Neuronal stem cell (in vitro differentiated cells): ENCODE data around the gene IRS1.

Source experiments
- DNase-seq: peaks from one replicate; pipeline ENCODE4 v3.0.0-alpha.2; 2013; ENCODE audit warnings: low spot score
- H2AFZ ChIP-seq: one replicate; pipeline ENCODE4 v1.6.1; 2013; ENCODE audit warnings: mild to moderate bottlenecking, low read length, inconsistent platforms
- H2AK5ac ChIP-seq: 2 replicates; pipeline ENCODE4 v1.6.1; 2013; ENCODE audit warnings: low read depth, mild to moderate bottlenecking, inconsistent platforms, low read length, moderate library complexity, mixed read lengths
- H2BK120ac ChIP-seq: 2 replicates; pipeline ENCODE4 v1.6.1; 2013; ENCODE audit warnings: low read depth, mild to moderate bottlenecking, inconsistent platforms, low read length, moderate library complexity, mixed read lengths
- H2BK12ac ChIP-seq: one replicate; pipeline ENCODE4 v1.6.1; 2013; ENCODE audit warnings: low read length, inconsistent platforms
- H2BK15ac ChIP-seq: 2 replicates; pipeline ENCODE4 v1.6.1; 2013; ENCODE audit warnings: mild to moderate bottlenecking, low read length, inconsistent platforms, mixed read lengths
- H2BK5ac ChIP-seq: one replicate; pipeline ENCODE4 v1.6.1; 2013; ENCODE audit warnings: inconsistent platforms, mild to moderate bottlenecking, low read length, moderate library complexity
- H3K14ac ChIP-seq: one replicate; pipeline ENCODE4 v1.6.1; 2013; ENCODE audit warnings: low read length, inconsistent platforms
- H3K18ac ChIP-seq: 2 replicates; pipeline ENCODE4 v1.6.1; 2013; ENCODE audit warnings: low read length, inconsistent platforms
- H3K23ac ChIP-seq: 2 replicates; pipeline ENCODE4 v1.6.1; 2013; ENCODE audit warnings: low read depth, mild to moderate bottlenecking, mixed read lengths, low read length, inconsistent platforms; ENCODE audit not compliant: poor library complexity
- H3K27ac ChIP-seq: replicated peaks from 3 replicates; pipeline ENCODE4 v1.5.1; 2013; ENCODE audit warnings: low read length, inconsistent platforms
- H3K27me3 ChIP-seq, 3 experiments: 2 replicates each; pipeline ENCODE4 v1.6.1; 2013; ENCODE audit warnings: low read length in 3 of 3, mild to moderate bottlenecking in 2 of 3, inconsistent platforms in 1 of 3, low read depth in 1 of 3, mixed read lengths in 1 of 3, moderate library complexity in 1 of 3; ENCODE audit not compliant: control insufficient read depth in 3 of 3, insufficient read depth in 3 of 3
- H3K36me3 ChIP-seq, 2 donors: replicated peaks in 1 of 2; 2 replicates each; pipeline ENCODE4 v1.6.1; 2013; ENCODE audit warnings: low read length in 2 of 2; ENCODE audit not compliant: control insufficient read depth in 2 of 2, insufficient read depth in 2 of 2
- H3K4ac ChIP-seq: 2 replicates; pipeline ENCODE4 v1.6.1; 2013; ENCODE audit warnings: inconsistent platforms, mild to moderate bottlenecking, low read length, moderate library complexity
- H3K4me1 ChIP-seq, 2 donors: 1 replicate in 1 of 2; 2 replicates in 1 of 2; pipeline ENCODE4 v1.6.1; 2013; ENCODE audit warnings: low read length in 2 of 2, low read depth in 1 of 2; ENCODE audit not compliant: control insufficient read depth in 2 of 2, insufficient read depth in 1 of 2
- H3K4me2 ChIP-seq: one replicate; pipeline ENCODE4 v1.6.1; 2013; ENCODE audit warnings: mild to moderate bottlenecking, low read length, inconsistent platforms; ENCODE audit not compliant: insufficient read depth, poor library complexity, severe bottlenecking
- H3K4me3 ChIP-seq, 2 donors: 2 replicates each; pipeline ENCODE4 v1.5.1; 2013; ENCODE audit warnings: low read length in 2 of 2, mild to moderate bottlenecking in 2 of 2, inconsistent platforms in 1 of 2, moderate library complexity in 1 of 2
- H3K79me1 ChIP-seq: one replicate; pipeline ENCODE4 v1.6.1; 2013; ENCODE audit warnings: low read depth, mild to moderate bottlenecking, inconsistent platforms, low read length, moderate library complexity
- H3K9ac ChIP-seq: one replicate; pipeline ENCODE4 v1.6.1; 2013; ENCODE audit warnings: mild to moderate bottlenecking, low read depth, low read length, inconsistent platforms; ENCODE audit not compliant: poor library complexity
- H3K9me3 ChIP-seq, 2 donors: replicated peaks in 1 of 2; 2 replicates each; pipeline versions ENCODE3 to v1.6.1; 2013; ENCODE audit warnings: low read length in 2 of 2, mild to moderate bottlenecking in 2 of 2, inconsistent platforms in 1 of 2, low read depth in 1 of 2, mixed read lengths in 1 of 2, moderate library complexity in 1 of 2; ENCODE audit not compliant: control insufficient read depth in 2 of 2, insufficient read depth in 1 of 2
- H4K8ac ChIP-seq: one replicate; pipeline ENCODE4 v1.6.1; 2013; ENCODE audit warnings: low read depth, mild to moderate bottlenecking, inconsistent platforms, low read length, moderate library complexity
- H4K91ac ChIP-seq: one replicate; pipeline ENCODE4 v1.6.1; 2013; ENCODE audit warnings: low read length, low read depth, mild to moderate bottlenecking, inconsistent platforms; ENCODE audit not compliant: poor library complexity
- WGBS, 2 donors: extraction: QIAGEN DNeasy Blood & Tissue Kit; methylation state at CpG; one replicate each; pipeline ENCODE4 v1.1.7; 2013; ENCODE audit warnings: missing lambda C conversion rate in 2 of 2, mixed read lengths in 1 of 2; ENCODE audit not compliant: insufficient read length in 2 of 2, insufficient replicate concordance in 1 of 2; ENCODE audit errors: extremely low coverage in 2 of 2; 5-methylcytosine and 5-hydroxymethylcytosine counted together

The IRS1 gene

GRCh38 chr2:226740039-226740648, 59.5 kb downstream of the IRS1 start:
- Histone ChIP-seq H3K27me3 (no peaks in the 10 kb centered on the region), H3K4me2 (no peak overlapping the region), H3K23ac (no peak overlapping the region), H3K4me1 (peaks cover 26 to 53% of the 10 kb centered on the region in 2 donors), H2BK15ac (no peak overlapping the region), H2BK12ac (no peak overlapping the region), H2BK5ac (no peak overlapping the region), H3K36me3 (peaks cover 0 to 22% of the 10 kb centered on the region in 2 donors), H3K18ac (no peak overlapping the region), H3K79me1 (peaks cover 2% of the 10 kb centered on the region), H4K91ac (no peak overlapping the region), H4K8ac (no peak overlapping the region), H3K4me3 (no peak overlapping the region), H3K9ac (no peak overlapping the region), H2BK120ac (no peak overlapping the region), H3K9me3 (peaks cover 0 to 20% of the 10 kb centered on the region in 2 donors), H3K14ac (no peak overlapping the region), H2AFZ (no peak overlapping the region), H2AK5ac (no peak overlapping the region), H3K27ac (no peak overlapping the region), H3K4ac (no peak overlapping the region)
- no peak for DNase-seq
- no CpG with 5 or more reads among the region's 3 CpGs for WGBS, 2 donors

DNA sequence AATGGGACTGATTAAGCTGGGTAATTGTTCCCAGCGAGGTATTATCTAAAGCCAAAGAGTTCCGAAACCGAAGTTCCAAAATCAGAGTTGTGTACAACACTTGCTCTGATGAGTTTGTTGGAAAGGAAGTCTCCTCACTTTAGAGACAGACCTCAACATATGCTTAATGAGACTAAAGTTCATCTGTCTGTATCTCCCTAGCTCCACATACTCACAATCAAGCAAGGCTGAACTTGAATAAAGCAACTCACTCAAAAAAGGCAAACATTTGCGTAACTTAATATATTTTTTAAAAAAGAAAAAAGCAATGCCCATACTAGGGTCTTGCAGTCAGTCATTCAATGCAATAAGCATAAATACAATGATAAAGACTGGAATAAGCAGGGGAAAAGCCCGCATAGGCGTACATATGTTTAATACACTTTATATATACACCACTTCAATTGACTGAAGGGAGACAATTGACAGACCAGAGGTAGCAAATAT, 60.0 kb downstream of the IRS1 start:
- Histone ChIP-seq H3K79me1 (peaks cover 2% of the 10 kb centered on the region), H2AFZ (no peak overlapping the region), H2BK5ac (no peak overlapping the region), H3K4me3 (no peak overlapping the region), H2BK15ac (no peak overlapping the region), H3K18ac (no peak overlapping the region), H3K9ac (no peak overlapping the region), H3K4ac (no peak overlapping the region), H2BK12ac (no peak overlapping the region), H3K23ac (no peak overlapping the region), H4K8ac (no peak overlapping the region), H3K4me1 (peaks cover 28 to 53% of the 10 kb centered on the region in 2 donors), H3K4me2 (no peak overlapping the region), H4K91ac (no peak overlapping the region), H3K36me3 (peaks cover 0 to 27% of the 10 kb centered on the region in 2 donors), H2AK5ac (no peak overlapping the region), H3K27ac (peak overlapping the region; percentile 62), H3K9me3 (peaks cover 0 to 17% of the 10 kb centered on the region in 2 donors), H2BK120ac (no peak overlapping the region), H3K27me3 (no peaks in the 10 kb centered on the region), H3K14ac (no peak overlapping the region)
- DNase-seq: no peak
- no CpG with 5 or more reads among the region's 6 CpGs for WGBS, 2 donors

DNA sequence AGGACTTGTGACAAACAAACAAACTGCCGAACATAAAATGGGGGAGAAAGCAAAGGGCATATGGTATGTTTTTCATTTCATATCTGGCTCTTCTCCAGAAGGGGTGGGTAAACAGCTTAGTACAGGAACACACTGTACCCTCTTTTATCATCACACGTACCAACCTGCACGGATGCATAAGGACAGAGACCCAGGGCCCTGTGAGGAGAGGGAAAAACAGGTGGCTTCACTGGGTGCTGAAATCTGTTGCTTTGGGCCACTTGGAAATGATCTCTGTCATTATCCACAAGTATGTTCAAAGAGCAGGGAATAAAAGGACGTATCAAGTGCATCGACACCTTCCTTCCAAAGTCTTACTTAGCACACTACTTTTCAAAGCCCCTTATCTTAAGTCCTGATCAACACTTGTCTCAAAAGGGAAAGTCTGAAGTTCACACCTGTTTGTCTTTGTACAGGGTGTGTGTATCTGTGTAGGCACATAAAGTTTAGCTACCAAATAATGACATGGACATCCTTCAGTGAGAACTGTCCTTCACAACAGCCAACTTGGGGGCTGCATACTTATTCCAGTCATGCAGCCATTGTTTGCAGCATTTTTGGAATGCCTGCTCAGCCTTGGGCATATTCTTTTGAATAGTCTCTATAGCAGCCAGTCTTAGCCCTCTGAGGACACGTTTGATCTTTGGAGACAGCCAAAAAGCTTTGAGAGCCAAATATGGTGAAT, 60.6 kb downstream of the IRS1 start:
- Histone ChIP-seq H3K27ac (peak overlapping the region; percentile 65), H3K4me3 (no peak overlapping the region), H4K91ac (no peak overlapping the region), H3K4me2 (no peak overlapping the region), H3K14ac (no peak overlapping the region), H3K4ac (no peak overlapping the region), H2AK5ac (no peak overlapping the region), H2BK120ac (no peak overlapping the region), H4K8ac (no peak overlapping the region), H2AFZ (no peak overlapping the region), H3K9me3 (peaks cover 0 to 13% of the 10 kb centered on the region in 2 donors), H2BK12ac (no peak overlapping the region), H3K79me1 (peaks cover 2% of the 10 kb centered on the region), H3K23ac (no peak overlapping the region), H3K36me3 (peaks cover 0 to 28% of the 10 kb centered on the region in 2 donors), H3K27me3 (no peaks in the 10 kb centered on the region), H2BK5ac (no peak overlapping the region), H3K4me1 (peaks cover 31 to 53% of the 10 kb centered on the region in 2 donors), H3K9ac (no peak overlapping the region), H3K18ac (no peak overlapping the region), H2BK15ac (no peak overlapping the region)
- DNase-seq: peak; percentile 71
- WGBS, 2 donors: no CpG with 5 or more reads among the region's 6 CpGs

DNA sequence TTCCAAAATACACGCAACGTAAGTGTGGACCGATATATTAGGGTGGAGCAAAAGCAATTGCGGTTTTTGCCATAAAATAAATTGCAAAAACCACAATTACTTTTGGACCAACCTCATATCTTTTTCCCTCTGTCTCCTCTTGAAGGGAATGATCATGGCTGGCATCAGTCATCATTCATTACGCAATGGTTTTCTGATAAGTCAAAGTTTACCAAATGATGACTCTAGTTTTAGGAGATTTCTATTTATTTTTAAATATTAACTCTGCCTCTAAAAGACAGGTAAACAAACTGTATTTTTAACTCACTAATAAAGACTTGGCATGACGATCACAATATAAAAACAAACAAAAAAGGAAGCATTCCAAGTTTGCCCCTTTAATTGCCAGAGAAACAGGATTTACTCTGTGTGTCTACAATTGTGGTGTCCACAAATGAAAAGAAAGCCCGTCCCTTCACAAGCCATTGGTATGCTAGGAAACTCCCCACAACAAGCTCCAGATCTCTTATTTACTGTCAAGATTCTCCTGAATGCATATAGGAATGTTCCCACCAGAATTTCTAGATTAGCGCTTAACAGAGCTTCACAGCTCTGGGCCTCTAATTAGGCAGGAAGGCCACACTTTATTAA, 61.3 kb downstream of the IRS1 start:
- H2AK5ac ChIP-seq: no peak overlapping the region
- peaks cover 0 to 34% of the 10 kb centered on the region in 2 donors for H3K36me3 ChIP-seq
- H2AFZ ChIP-seq: no peak overlapping the region
- no peak overlapping the region for H3K4me2 ChIP-seq
- H3K4ac ChIP-seq: no peak overlapping the region
- H3K14ac ChIP-seq: no peak overlapping the region
- H2BK12ac ChIP-seq: no peak overlapping the region
- H3K4me3 ChIP-seq: no peak overlapping the region
- H3K18ac ChIP-seq: no peak overlapping the region
- DNase-seq: no peak
- no peak overlapping the region for H3K23ac ChIP-seq
- no peak overlapping the region for H4K91ac ChIP-seq
- peak overlapping the region; percentile 65 for H3K27ac ChIP-seq
- H2BK120ac ChIP-seq: no peak overlapping the region
- H2BK15ac ChIP-seq: no peak overlapping the region
- no peaks in the 10 kb centered on the region for H3K27me3 ChIP-seq
- no peak overlapping the region for H4K8ac ChIP-seq
- peaks cover 2% of the 10 kb centered on the region for H3K79me1 ChIP-seq
- peaks cover 0 to 12% of the 10 kb centered on the region in 2 donors for H3K9me3 ChIP-seq
- WGBS, 2 donors: no CpG with 5 or more reads among the region's 8 CpGs
- no peak overlapping the region for H3K9ac ChIP-seq
- H3K4me1 ChIP-seq: peaks cover 34 to 53% of the 10 kb centered on the region in 2 donors
- no peak overlapping the region for H2BK5ac ChIP-seq
